AG10803 (cell line): ENCODE results near the gene FIS1.

Source experiments
- DNase-seq: peaks from one replicate; pipeline ENCODE4 v3.0.0; 2010; ENCODE audit warnings: low read depth
- H3K4me3 ChIP-seq: 2 replicates; pipeline ENCODE4 v1.5.1; 2011; ENCODE audit warnings: mild to moderate bottlenecking, low read length, control low read depth
- TF ChIP-seq, protein P1 (sequence below): conservative IDR thresholded peaks from 2 replicates; pipeline ENCODE4 v1.5.1; 2011; ENCODE audit warnings: mild to moderate bottlenecking, low read length, control low read depth, inconsistent platforms

Gene FIS1

DNA sequence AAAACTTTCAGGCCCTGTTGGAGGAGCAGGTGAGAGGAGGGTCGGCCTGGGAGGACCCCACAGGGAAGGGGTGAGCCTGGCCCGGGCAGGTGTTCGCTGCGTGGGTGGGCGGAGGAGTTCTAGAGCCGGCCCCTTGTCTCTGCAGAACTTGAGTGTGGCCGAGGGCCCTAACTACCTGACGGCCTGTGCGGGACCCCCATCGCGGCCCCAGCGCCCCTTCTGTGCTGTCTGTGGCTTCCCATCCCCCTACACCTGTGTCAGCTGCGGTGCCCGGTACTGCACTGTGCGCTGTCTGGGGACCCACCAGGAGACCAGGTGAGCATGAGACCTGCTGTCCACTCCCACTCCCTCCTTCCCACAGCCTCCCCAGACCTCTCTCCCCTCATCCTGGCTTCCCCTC is 21.4 kb downstream of the FIS1 start:
- TF ChIP-seq, protein P1, sequence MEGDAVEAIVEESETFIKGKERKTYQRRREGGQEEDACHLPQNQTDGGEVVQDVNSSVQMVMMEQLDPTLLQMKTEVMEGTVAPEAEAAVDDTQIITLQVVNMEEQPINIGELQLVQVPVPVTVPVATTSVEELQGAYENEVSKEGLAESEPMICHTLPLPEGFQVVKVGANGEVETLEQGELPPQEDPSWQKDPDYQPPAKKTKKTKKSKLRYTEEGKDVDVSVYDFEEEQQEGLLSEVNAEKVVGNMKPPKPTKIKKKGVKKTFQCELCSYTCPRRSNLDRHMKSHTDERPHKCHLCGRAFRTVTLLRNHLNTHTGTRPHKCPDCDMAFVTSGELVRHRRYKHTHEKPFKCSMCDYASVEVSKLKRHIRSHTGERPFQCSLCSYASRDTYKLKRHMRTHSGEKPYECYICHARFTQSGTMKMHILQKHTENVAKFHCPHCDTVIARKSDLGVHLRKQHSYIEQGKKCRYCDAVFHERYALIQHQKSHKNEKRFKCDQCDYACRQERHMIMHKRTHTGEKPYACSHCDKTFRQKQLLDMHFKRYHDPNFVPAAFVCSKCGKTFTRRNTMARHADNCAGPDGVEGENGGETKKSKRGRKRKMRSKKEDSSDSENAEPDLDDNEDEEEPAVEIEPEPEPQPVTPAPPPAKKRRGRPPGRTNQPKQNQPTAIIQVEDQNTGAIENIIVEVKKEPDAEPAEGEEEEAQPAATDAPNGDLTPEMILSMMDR: no peak
- DNase-seq: no peak
- no peak overlapping the region for H3K4me3 ChIP-seq

DNA sequence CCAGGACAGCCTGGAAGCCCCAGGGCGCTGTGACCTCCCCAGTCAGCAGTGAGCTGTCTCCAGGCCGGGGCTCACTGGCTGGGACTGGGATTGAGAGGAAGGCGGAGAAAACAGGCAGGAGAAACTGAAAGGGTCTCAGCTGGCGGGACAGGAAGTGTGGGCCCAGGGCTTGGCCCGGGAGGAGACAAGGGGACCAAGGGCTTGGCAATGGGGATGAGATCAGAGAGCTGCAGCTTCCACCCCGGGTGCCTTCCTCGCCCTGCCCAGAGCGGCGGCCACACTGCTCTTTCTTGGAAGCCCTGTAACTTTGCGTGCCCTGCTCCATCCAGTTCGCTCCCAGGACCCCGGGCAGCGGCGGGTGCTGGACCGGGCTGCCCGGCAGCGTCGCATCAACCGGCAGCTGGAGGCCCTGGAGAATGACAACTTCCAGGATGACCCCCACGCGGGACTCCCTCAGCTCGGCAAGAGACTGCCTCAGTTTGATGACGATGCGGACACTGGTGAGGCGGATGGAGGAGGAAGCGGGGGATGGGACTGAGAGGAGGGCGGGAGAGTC is 22.5 kb downstream of the FIS1 start:
- TF ChIP-seq, protein P1: no peak
- H3K4me3 ChIP-seq: no peak overlapping the region
- no peak for DNase-seq

DNA sequence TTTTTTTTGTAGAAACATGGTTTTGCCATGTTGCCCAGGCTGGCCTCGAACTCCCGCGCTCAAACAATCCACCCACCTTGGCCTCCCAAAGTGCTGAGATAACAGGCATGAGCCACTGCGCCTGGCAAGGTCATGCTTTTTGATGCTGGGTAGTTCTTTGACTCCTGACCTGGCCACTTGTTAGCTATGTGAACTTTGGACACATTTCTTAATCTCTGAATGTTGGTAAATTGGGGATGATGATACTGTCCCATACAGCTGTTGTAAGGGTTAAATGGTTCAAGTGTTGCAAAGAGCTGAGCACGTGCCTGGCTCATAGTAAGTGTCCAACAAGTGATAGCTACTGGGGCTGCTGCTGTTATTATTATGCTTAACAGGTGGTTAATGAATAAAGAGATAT is 24.6 kb downstream of the FIS1 start:
- TF ChIP-seq, protein P1: no peak

DNA sequence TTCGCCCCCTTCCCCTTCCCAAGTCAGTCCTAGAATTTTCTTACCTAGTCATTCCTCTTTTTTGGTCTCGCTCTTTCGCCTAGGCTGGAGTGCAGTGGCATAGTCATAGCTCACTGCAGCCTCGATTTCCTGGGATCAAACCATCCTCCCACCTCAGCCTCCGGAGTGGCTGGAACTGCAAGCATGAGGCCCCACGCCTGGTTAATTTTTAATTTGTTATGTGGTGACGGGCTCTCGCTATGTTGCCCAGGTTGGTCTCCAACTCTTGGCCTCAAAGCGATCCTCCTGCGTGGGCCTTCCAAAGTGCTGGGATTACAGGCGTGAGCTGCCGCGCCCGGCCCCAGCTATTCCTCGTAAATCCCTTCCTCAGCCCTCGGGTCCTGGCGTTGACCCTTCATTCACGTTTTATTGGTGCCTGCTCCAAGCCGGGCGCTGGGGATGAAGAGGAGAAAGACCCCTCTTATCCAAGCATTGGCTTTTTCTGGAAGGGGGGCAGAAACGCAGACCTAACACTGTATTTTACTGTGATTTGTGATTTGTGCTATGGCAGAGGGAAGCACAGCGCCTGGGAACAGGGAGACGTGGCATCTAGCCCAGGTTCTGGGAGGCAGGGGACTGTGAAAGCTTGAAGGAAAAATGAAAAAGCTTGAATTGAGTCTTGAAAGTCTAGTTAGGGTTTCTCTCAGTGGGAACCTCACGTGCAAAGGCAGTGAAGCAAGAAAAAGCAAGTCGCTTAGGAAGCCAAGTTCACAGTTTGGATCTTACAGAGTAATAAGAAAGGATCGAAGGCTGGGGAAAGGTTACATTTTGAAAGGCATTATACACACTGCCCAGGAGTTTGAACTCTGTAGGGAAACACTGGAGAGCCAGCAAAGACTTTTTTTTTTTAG is 26.4 kb downstream of the FIS1 start:
- H3K4me3 ChIP-seq: peak overlapping the region; percentile 76
- TF ChIP-seq, protein P1: no peak
- DNase-seq: peak; percentile 32

More for the DNA sequence above, 24.6 kb downstream of the FIS1 start:
- no peak for DNase-seq
- no peak overlapping the region for H3K4me3 ChIP-seq

DNA sequence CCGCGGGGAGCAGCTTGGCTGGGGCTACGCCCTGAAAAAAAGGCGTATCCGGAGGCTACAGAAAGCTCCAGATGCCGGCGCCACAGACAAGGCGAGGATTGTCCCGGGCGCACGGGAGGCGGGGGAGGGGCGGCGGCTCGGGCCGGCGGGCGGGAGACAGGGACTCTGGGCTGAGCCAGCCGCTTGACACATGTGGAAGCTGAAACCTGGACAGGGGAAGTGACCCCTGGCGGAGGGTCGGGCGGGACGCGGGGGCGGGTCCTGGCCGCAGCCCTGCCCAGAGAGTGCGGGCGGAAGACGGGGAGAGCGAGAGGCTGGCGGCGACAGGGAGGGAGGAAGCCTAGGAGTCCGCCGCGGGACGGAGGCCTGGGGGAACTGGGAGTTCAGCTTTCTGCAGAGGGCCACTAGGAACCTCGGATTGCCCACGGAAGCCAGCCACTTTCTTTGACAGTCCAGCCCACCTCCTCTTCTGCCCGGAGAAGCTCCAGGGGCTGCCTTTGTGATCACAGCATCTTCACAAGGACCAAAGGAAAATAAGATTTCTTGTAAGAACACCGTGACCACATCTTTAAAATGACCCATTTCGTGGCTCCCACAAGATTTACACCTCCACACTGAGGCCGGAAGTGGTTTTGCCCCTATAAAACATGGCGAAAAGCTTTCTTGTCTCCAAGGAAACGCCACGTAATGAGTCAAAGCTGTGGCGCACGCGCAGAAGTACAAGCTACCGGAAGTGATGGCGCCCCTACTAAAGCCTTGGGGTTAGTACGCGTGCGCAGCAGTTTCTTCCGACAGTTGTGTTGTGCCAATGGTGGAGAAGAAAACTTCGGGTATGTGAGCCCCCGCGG is 27.3 kb downstream of the FIS1 start, which contains the start of the genes PLOD3 and ZNHIT1:
Gene PLOD3 (minus strand): TSS at position 194 of the 848 bp plus-strand sequence. CDS start 307 bp downstream, outside the sequence.
Gene ZNHIT1 (plus strand): TSS at position 778 of the 848 bp plus-strand sequence. CDS start 31 bp downstream, at position 809.
- TF ChIP-seq, protein P1: peak; percentile 0; the same call in 1 of the 2 replicates
- DNase-seq: peak; percentile 97
- peak within 1 kb of the TSS; percentile 76 for H3K4me3 ChIP-seq

DNA sequence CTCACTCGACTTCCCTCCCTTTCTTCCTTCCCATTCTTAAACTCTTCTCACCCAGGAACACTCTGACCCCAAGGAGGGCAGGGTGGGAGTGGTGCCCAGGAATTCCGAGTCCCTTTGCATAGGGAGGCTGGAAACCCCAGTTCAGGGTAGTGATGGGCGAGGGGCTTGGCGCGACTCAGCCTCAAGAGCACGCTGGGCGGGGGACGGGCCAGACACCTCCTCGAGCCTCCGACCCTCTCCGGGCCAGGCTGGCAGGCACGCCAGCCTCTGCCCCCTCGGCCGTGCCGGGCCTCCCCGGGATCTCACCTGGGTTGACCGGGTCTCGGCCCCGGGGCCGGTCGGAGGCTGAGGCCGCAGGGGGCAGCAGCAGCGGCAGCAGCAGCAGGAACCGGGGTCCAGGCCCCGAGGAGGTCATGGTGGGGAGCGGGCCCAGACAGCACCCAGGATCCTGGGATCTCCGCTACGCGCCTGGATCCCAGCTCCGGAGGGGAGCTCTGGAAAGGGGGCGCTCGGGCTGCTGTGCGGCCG is 28.0 kb downstream of the FIS1 start:
- peak overlapping the region; percentile 76 for H3K4me3 ChIP-seq
- no peak for DNase-seq
- TF ChIP-seq, protein P1: 0 out of 2 replicates have a peak, but pooled peaks have one; percentile 3
